Lower lobe of right lung (tissue), 2 donors: Measurements from ENCODE around the gene OCA2. TPM values are rescaled to one million over a fixed set of nuclear protein-coding genes. Genes with fewer than 3 reads are reported as not detected.

ENCODE experiments used
- ATAC-seq, 2 donors: fragments of 200-7000 bp; cut with Tn5 transposase; one replicate each; pipeline ENCODE4 v1.9.1; 2020 to 2022; ENCODE audit warnings: mild to moderate bottlenecking in 2 of 2, moderate library complexity in 2 of 2
- DNase-seq: peaks from one replicate; pipeline ENCODE4 v3.0.0-alpha.2; 2020
- H3K27ac ChIP-seq: fragments of 200-600 bp; one replicate; pipeline ENCODE4 v1.8.0; 2022
- H3K27me3 ChIP-seq: fragments of 200-600 bp; one replicate; pipeline ENCODE4 v1.8.0; 2022; ENCODE audit warnings: low read depth
- H3K36me3 ChIP-seq: fragments of 200-600 bp; one replicate; pipeline ENCODE4 v1.8.0; 2022; ENCODE audit warnings: mild to moderate bottlenecking
- H3K4me1 ChIP-seq: fragments of 200-600 bp; one replicate; pipeline ENCODE4 v1.8.0; 2022
- H3K4me3 ChIP-seq: fragments of 200-600 bp; one replicate; pipeline ENCODE4 v1.8.0; 2022; ENCODE audit warnings: mild to moderate bottlenecking
- H3K9me3 ChIP-seq: fragments of 200-600 bp; one replicate; pipeline ENCODE4 v1.8.0; 2022
- CTCF ChIP-seq: fragments of 200-600 bp; IDR thresholded peaks from one replicate; pipeline ENCODE4 v1.8.0; 2022; ENCODE audit warnings: antibody characterized with exemption, mild to moderate bottlenecking
- intact Hi-C: fragments of 100-400 bp; cut with DNase I; formaldehyde crosslinking; loops from one replicate; pipeline ENCODE4 v1.11.0; 2022
- total RNA-seq: library from RNA; stranded (reverse); fragmentation: NEBNext Ultra II Directional; extraction: Animal tissue kit (Norgen Biotek cat#: 25700); gene quantifications from one replicate; pipeline ENCODE4 v1.2.1, GENCODE V29; 2021
- donor health status: DM: no; HTN: yes; CAD: no; lungs with severe emphysema.

Gene OCA2
- total RNA-seq, 1 donor from 2014 or later: 1.2 TPM

GRCh38 chr15:27970661-27971392 lies 128.3 kb downstream of the OCA2 start:
- Histone ChIP-seq H3K27me3 (no peaks in the 10 kb centered on the region), H3K36me3 (no peaks in the 10 kb centered on the region), H3K9me3 (no peaks in the 10 kb centered on the region), H3K27ac (no peak overlapping the region), H3K4me1 (no peaks in the 10 kb centered on the region), H3K4me3 (no peak overlapping the region)
- ATAC-seq (no peak), DNase-seq (no peak)
- no peak for TF ChIP-seq CTCF
- intact Hi-C loops: no loop called here

GRCh38 chr15:27967541-27967940 lies 131.6 kb downstream of the OCA2 start:
- H3K27me3 ChIP-seq: no peaks in the 10 kb centered on the region

DNA sequence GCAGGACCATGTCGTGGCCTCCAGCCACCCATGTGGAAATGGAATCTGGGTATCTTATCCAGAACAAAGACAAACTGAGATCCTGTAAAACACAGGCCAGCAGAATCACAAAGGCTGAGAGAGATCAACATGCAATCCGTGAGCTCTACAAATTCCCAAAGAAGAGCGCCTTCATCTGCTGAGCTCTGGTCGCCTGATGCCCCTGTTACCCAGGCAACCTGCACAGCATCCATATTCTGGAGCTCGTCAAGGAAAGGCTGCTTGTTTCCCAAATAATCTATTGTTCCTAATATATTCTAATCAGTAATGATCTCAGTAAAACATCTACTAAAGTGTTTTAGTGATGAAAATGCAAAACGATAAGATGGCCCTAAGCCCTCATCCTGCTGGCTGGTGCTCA lies 133.6 kb downstream of the OCA2 start:
- H3K4me3 ChIP-seq: no peak overlapping the region
- H3K9me3 ChIP-seq: no peaks in the 10 kb centered on the region
- ATAC-seq (no peak), DNase-seq (no peak)
- H3K36me3 ChIP-seq: no peaks in the 10 kb centered on the region
- intact Hi-C loops: no loop called here
- no peak for TF ChIP-seq CTCF
- no peaks in the 10 kb centered on the region for H3K4me1 ChIP-seq
- H3K27ac ChIP-seq: no peak overlapping the region
- no peaks in the 10 kb centered on the region for H3K27me3 ChIP-seq

More at GRCh38 chr15:27967541-27967940, 131.6 kb downstream of the OCA2 start:
- Histone ChIP-seq H3K27ac (no peak overlapping the region), H3K9me3 (no peaks in the 10 kb centered on the region), H3K4me3 (no peak overlapping the region), H3K36me3 (no peaks in the 10 kb centered on the region), H3K4me1 (no peaks in the 10 kb centered on the region)
- intact Hi-C loops: no loop called here
- no peak for DNase-seq
- ATAC-seq: no peak
- no peak for TF ChIP-seq CTCF

DNA sequence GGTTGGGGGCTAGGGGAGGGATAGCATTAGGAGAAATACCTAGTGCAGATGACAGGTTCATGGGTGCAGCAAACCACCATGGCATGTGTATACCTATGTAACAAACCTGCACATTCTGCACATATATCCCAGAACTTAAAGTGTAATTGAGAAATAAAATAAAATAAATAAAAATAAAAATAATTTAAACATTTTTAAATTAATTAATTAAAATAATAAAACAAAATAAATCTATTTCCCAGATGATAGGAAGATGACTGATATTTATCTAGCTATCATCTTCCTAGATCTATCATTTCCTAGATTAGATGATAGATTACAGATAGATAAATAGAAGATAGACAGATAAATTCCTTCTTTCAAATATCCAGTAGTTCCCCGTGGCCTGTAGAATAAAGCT lies 137.3 kb downstream of the OCA2 start:
- no peaks in the 10 kb centered on the region for H3K27me3 ChIP-seq
- no peaks in the 10 kb centered on the region for H3K36me3 ChIP-seq
- ATAC-seq (no peak), DNase-seq (no peak)
- H3K4me3 ChIP-seq: no peak overlapping the region
- H3K27ac ChIP-seq: no peak overlapping the region
- intact Hi-C loops: no loop called here
- H3K4me1 ChIP-seq: no peaks in the 10 kb centered on the region
- no peaks in the 10 kb centered on the region for H3K9me3 ChIP-seq
- TF ChIP-seq CTCF: no peak

GRCh38 chr15:27958911-27959578 lies 140.1 kb downstream of the OCA2 start:
- H3K27me3 ChIP-seq: no peaks in the 10 kb centered on the region
- H3K9me3 ChIP-seq: no peaks in the 10 kb centered on the region

More at GRCh38 chr15:27958911-27959578, 140.1 kb downstream of the OCA2 start:
- TF ChIP-seq CTCF: no peak
- no peaks in the 10 kb centered on the region for H3K36me3 ChIP-seq
- H3K27ac ChIP-seq: no peak overlapping the region
- DNase-seq (no peak), ATAC-seq (no peak)
- H3K4me1 ChIP-seq: no peaks in the 10 kb centered on the region
- intact Hi-C loops: no loop called here
- no peak overlapping the region for H3K4me3 ChIP-seq
